ENCODE results near the gene RSPH4A.

DNA sequence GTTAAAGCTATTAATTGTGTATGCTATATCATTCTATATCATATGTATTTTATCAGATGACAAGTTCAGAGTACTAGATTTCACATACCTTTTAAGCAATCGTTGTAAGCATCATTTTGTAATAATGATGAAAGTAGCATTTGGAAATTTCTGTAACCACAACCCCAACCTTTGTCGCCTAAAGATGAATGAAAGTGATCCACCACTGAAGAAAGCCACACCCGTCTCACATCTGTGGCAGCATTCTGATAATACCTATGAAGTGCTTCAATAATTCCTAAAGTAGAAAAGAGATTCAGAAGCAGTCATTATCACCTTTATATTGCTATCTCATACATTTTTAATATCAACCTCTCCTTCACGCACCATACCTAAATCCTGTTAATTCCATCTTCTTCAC is 35.6 kb downstream of the RSPH4A start:
- TF ChIP-seq CTCF (conservative IDR thresholded peaks at IDR 0.05): no peak
- TF ChIP-seq ZFX (IDR thresholded peaks at IDR 0.05): no peak

All from C4-2B (cell line).